Ishikawa (cell line): Measurements from ENCODE around the gene GAPVD1.

Experiments
- CEBPB ChIP-seq: IDR thresholded peaks from 2 replicates; pipeline ENCODE4 v1.6.1; 2012
- CREB1 ChIP-seq: IDR thresholded peaks from 2 replicates; pipeline ENCODE4 v1.6.1; 2012; ENCODE audit warnings: low read depth
- EGR1 ChIP-seq: IDR thresholded peaks from 2 replicates; pipeline ENCODE4 v1.6.1; 2012
- EP300 ChIP-seq: IDR thresholded peaks from 2 replicates; pipeline ENCODE4 v1.6.1; 2012; ENCODE audit warnings: borderline replicate concordance
- FOXM1 ChIP-seq: IDR thresholded peaks from 2 replicates; pipeline ENCODE4 v1.6.1; 2012; ENCODE audit warnings: low read depth, borderline replicate concordance
- NFIC ChIP-seq: IDR thresholded peaks from 2 replicates; pipeline ENCODE4 v1.6.1; 2012
- RAD21 ChIP-seq: IDR thresholded peaks from 2 replicates; pipeline ENCODE4 v1.6.1; 2012; ENCODE audit warnings: low read depth
- TAF1 ChIP-seq: IDR thresholded peaks from 2 replicates; pipeline ENCODE4 v1.6.1; 2012; ENCODE audit warnings: low read depth, mild to moderate bottlenecking
- TCF12 ChIP-seq: IDR thresholded peaks from 2 replicates; pipeline ENCODE4 v1.6.1; 2012; ENCODE audit warnings: low read depth
- TEAD4 ChIP-seq: IDR thresholded peaks from 2 replicates; pipeline ENCODE4 v1.6.1; 2012
- YY1 ChIP-seq: IDR thresholded peaks from 2 replicates; pipeline ENCODE4 v1.6.1; 2012; ENCODE audit warnings: low read depth
- ZBTB7A ChIP-seq: IDR thresholded peaks from 2 replicates; pipeline ENCODE4 v1.6.1; 2012; ENCODE audit warnings: low read depth
- TF ChIP-seq, protein P1 (sequence below): IDR thresholded peaks from 2 replicates; pipeline ENCODE4 v1.6.1; 2012
- TF ChIP-seq, protein P2 (sequence below): IDR thresholded peaks from 2 replicates; pipeline ENCODE4 v1.6.1; 2012
- TF ChIP-seq, protein P3 (sequence below): IDR thresholded peaks from 2 replicates; pipeline ENCODE4 v1.6.1; 2012; ENCODE audit warnings: low read depth, mild to moderate bottlenecking

Gene GAPVD1

DNA sequence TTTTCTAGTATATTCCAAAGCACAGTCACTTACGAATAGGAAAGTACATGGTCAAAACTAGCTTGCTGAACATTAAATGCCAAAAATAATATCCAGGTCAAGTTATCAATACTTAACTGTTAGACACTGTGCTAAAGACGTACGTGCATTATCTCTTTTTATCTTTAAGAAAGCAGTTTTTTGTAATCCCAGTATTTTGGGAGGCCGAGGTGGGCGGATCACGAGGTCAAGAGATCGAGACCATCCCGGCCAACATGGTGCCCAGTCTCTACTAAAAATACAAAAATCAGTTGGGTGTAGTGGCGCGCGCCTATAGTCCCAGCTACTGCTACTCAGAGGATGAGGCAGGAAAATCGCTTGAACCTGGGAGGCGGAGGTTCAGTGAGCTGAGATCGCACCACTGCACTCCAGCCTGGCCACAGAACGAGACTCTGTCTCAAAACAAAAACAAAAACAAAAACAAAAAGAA lies 17.8 kb upstream of the GAPVD1 start:
- TF ChIP-seq, protein P1, sequence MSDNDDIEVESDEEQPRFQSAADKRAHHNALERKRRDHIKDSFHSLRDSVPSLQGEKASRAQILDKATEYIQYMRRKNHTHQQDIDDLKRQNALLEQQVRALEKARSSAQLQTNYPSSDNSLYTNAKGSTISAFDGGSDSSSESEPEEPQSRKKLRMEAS = no peak
- TF ChIP-seq RAD21 (no peak), TCF12 (no peak), NFIC (no peak), EP300 (no peak), EGR1 (no peak), TEAD4 (no peak), TAF1 (no peak), CEBPB (no peak), CREB1 (no peak), YY1 (no peak), FOXM1 (no peak), ZBTB7A (no peak)
- TF ChIP-seq, protein P2, sequence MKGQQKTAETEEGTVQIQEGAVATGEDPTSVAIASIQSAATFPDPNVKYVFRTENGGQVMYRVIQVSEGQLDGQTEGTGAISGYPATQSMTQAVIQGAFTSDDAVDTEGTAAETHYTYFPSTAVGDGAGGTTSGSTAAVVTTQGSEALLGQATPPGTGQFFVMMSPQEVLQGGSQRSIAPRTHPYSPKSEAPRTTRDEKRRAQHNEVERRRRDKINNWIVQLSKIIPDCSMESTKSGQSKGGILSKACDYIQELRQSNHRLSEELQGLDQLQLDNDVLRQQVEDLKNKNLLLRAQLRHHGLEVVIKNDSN = no peak
- TF ChIP-seq, protein P3, sequence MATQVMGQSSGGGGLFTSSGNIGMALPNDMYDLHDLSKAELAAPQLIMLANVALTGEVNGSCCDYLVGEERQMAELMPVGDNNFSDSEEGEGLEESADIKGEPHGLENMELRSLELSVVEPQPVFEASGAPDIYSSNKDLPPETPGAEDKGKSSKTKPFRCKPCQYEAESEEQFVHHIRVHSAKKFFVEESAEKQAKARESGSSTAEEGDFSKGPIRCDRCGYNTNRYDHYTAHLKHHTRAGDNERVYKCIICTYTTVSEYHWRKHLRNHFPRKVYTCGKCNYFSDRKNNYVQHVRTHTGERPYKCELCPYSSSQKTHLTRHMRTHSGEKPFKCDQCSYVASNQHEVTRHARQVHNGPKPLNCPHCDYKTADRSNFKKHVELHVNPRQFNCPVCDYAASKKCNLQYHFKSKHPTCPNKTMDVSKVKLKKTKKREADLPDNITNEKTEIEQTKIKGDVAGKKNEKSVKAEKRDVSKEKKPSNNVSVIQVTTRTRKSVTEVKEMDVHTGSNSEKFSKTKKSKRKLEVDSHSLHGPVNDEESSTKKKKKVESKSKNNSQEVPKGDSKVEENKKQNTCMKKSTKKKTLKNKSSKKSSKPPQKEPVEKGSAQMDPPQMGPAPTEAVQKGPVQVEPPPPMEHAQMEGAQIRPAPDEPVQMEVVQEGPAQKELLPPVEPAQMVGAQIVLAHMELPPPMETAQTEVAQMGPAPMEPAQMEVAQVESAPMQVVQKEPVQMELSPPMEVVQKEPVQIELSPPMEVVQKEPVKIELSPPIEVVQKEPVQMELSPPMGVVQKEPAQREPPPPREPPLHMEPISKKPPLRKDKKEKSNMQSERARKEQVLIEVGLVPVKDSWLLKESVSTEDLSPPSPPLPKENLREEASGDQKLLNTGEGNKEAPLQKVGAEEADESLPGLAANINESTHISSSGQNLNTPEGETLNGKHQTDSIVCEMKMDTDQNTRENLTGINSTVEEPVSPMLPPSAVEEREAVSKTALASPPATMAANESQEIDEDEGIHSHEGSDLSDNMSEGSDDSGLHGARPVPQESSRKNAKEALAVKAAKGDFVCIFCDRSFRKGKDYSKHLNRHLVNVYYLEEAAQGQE = no peak

DNA sequence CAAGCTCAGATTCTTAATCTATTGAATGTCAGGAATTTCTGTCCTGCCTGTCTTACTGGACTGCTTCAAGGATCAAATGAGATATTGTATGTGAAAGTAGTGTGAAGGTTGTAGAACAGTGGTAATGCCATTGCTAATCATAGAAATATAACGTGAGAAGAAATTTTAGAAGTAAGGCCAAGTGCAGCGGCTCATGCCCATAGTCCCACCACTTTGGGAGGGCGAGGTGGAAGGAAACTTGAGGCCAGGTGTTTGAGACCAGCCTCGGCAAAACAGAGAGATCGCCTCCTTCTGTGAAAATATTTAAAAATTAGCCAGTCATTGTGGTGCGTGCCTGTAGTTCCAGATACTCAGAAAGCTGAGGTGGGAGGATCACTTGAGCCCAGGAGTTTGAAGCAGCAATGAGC lies 15.4 kb upstream of the GAPVD1 start:
- TF ChIP-seq TCF12 = no peak
- TF ChIP-seq EP300 = no peak
- TF ChIP-seq NFIC = no peak
- no peak for TF ChIP-seq FOXM1
- no peak for TF ChIP-seq CEBPB
- TF ChIP-seq EGR1 = no peak
- no peak for TF ChIP-seq TAF1

DNA sequence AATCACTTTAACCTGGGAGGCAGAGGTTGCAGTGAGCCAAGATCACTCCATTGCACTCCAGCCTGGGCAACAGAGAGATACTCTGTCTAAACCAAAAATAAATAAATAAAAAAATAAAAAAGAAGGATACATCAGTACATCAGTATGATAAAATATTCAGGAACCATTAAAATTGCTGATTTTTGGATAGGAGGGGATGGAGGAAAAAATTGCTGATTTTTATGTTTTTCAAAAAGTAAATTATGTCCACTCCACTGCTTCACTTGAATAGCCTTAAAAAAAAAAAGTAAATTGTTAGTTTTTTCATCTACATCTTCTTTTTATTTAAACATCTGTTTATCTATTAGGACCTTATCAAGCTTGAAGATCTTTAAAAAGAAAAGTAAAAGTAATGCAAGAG lies 7.4 kb upstream of the GAPVD1 start:
- no peak for TF ChIP-seq ZBTB7A
- no peak for TF ChIP-seq RAD21
- TF ChIP-seq FOXM1 = no peak

DNA sequence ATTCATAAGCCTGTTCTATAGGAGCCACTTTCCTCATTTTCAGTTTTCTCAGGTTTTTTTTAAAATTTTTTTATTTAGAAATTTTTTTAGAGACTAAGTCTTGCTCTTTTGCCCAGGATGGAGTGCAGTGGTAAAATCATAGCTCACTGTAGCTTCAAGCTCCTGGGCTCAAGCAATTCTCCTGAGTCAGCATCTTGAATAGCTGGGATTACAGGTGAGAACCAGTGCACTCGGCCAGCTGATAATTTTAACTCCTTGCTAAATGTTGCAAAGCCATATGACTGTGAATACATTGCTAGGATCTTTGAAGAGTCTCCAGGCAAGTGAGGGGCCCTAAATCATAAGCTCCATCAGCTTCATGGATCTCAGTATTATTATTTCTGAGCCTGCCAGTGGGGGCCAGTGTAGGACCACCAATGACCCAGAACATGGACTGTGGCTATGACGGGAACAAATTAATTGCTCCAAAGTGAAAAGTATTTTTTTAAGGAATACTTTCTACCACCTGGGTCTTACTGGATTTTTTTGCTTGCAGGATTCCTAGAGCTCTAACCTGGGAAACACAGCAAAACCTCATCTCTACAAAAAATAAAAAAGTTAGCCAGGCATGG lies 5.7 kb upstream of the GAPVD1 start:
- TF ChIP-seq TAF1 = no peak
- peak; percentile 75 for TF ChIP-seq RAD21

DNA sequence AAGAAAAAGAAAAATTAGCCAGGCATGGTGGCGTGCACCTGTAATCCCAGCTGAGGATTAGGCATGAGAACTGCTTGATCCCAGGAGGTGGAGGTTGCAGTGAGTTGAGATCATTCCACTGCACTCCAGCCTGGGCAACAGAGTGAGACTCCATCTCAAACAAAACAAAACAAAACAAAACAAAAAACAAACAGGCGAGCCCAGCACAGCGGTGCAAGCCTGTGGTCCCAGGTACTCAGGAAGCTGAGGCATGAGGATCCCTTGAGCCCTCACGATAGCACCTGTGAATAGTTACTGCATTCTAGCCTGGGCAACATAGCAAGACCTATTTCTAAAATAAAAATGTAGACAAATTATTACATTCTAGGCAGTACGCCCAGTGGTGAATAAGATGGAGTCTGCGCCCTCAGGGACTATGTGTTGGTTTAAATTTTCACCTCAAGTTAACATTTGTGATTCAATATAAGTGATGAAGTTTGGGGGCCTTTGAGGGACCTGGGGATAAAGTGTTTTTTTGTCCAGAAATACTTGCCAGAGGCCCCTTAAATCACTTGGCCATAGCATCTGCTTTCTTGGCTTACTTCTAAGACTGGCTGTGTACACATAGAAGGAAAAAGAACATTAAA lies 3.4 kb upstream of the GAPVD1 start:
- no peak for TF ChIP-seq CREB1
- no peak for TF ChIP-seq EP300
- no peak for TF ChIP-seq EGR1
- TF ChIP-seq, protein P2 = no peak
- TF ChIP-seq ZBTB7A = no peak
- no peak for TF ChIP-seq NFIC
- TF ChIP-seq TEAD4 = no peak
- TF ChIP-seq, protein P1 = no peak
- TF ChIP-seq CEBPB = no peak
- TF ChIP-seq, protein P3 = no peak
- no peak for TF ChIP-seq TAF1
- no peak for TF ChIP-seq RAD21
- no peak for TF ChIP-seq FOXM1
- no peak for TF ChIP-seq TCF12
- no peak for TF ChIP-seq YY1

DNA sequence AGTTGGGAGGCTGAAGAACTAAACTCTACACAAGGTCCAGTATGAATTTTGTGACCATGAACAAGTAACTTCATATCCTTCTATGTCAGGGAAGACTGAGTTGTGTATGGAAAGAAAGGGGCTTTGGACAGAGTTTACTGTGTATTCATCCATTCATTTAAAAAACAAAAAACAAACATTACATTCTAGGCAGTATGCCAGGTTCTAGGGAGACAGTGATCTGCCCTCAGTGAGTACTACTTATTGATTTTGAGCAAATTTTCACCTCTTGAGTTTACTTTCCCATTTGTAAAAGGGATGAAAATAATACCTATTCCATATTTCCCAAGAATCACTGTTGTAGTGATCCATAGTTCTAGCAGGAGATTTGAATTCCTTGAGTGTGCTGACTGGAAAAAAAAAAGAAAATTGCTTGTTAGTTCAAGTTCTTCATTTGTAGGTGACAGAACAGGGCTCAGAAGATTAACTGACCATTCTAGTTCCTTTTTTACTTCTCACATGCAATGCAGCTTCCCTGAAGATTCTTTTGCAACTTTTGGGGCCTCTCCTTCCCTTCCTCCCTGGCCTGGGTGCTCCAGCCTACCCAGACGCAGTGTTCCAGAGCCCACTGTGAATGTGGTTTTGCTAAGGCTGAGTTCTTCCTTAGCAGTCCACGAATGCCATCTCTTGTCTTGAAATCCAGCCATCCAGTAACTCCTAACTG lies 2.6 kb upstream of the GAPVD1 start:
- no peak for TF ChIP-seq RAD21
- no peak for TF ChIP-seq EGR1
